ENCODE measurements around the gene KCNAB3. TPM values are rescaled to one million over a fixed set of nuclear protein-coding genes. Genes with fewer than 3 reads are reported as not detected.
"Not testable (repeated sequence)": the region's sequence is repeated elsewhere in the genome, so short reads cannot be mapped to it uniquely, and the experiment has no call there.

Gene KCNAB3
- polyA plus RNA-seq, 3 donors = 11.7 TPM; not detected in 2

GRCh38 chr17:7956228-7956965 lies 26.7 kb upstream of the KCNAB3 start:
- Mint-ChIP-seq H3K27ac (peak overlapping the region in 2 of 7 donors; percentile 5 to 30), H3K27me3 (ENCODE audit: low read depth in 3 of 3) (no peaks in the 10 kb centered on the region), H3K36me3 (peaks cover 0 to 2% of the 10 kb centered on the region in 2 donors), H3K9me3 (peaks cover 0 to under 1% (median 0%) of the 10 kb centered on the region in 7 donors), H3K4me1 (peaks cover 28% of the 10 kb centered on the region), H3K4me3 (no peak overlapping the region)
- no peak overlapping the region for H2AFZ ChIP-seq (ENCODE audit: insufficient read depth, low read depth, low read length, poor library complexity, severe bottlenecking)
- no peaks in the 10 kb centered on the region for H3K27me3 ChIP-seq (ENCODE audit: control insufficient read depth in 2 of 2, insufficient read depth in 2 of 2, low read length in 2 of 2)
- TF ChIP-seq, protein P1, sequence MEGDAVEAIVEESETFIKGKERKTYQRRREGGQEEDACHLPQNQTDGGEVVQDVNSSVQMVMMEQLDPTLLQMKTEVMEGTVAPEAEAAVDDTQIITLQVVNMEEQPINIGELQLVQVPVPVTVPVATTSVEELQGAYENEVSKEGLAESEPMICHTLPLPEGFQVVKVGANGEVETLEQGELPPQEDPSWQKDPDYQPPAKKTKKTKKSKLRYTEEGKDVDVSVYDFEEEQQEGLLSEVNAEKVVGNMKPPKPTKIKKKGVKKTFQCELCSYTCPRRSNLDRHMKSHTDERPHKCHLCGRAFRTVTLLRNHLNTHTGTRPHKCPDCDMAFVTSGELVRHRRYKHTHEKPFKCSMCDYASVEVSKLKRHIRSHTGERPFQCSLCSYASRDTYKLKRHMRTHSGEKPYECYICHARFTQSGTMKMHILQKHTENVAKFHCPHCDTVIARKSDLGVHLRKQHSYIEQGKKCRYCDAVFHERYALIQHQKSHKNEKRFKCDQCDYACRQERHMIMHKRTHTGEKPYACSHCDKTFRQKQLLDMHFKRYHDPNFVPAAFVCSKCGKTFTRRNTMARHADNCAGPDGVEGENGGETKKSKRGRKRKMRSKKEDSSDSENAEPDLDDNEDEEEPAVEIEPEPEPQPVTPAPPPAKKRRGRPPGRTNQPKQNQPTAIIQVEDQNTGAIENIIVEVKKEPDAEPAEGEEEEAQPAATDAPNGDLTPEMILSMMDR (IDR thresholded peaks at IDR 0.05) = no peak
- no peaks in the 10 kb centered on the region for H3K36me3 ChIP-seq (replicated peaks in 1 of 2; ENCODE audit: control insufficient read depth in 1 of 2, insufficient read depth in 2 of 2, low read length in 2 of 2)
- H3K9ac ChIP-seq (ENCODE audit: insufficient read depth, low read length, poor library complexity, severe bottlenecking) = no peak overlapping the region
- 100% methylated on average over 1 of the region's 11 CpGs for WGBS (ENCODE audit: insufficient coverage)
- H3K4me1 ChIP-seq (ENCODE audit: control insufficient read depth in 1 of 2, insufficient read depth in 2 of 2, low read length in 2 of 2) = peaks cover 6 to 18% of the 10 kb centered on the region in 2 donors
- no peaks in the 10 kb centered on the region for H3K79me2 ChIP-seq (ENCODE audit: insufficient read depth, low read length)
- peak in 1 of 3 donors; percentile 12 for DNase-seq
- no peak overlapping the region for H3K27ac ChIP-seq (ENCODE audit: low read depth in 1 of 2, low read length in 2 of 2)
- H3K4me3 ChIP-seq (replicated peaks in 1 of 3; ENCODE audit: low read depth in 2 of 3, low read length in 3 of 3) = no peak overlapping the region
- H3K4me2 ChIP-seq (replicated peaks; ENCODE audit: extremely low read depth, low read length, poor library complexity, severe bottlenecking) = no peak overlapping the region
- intact Hi-C loops (cut with micrococcal nuclease) = no loop called here
- no peaks in the 10 kb centered on the region for H4K20me1 ChIP-seq (ENCODE audit: insufficient read depth, low read length)
- H3K9me3 ChIP-seq (replicated peaks in 1 of 2; ENCODE audit: control insufficient read depth in 1 of 2, insufficient read depth in 1 of 2, low read length in 2 of 2) = no peaks in the 10 kb centered on the region

DNA sequence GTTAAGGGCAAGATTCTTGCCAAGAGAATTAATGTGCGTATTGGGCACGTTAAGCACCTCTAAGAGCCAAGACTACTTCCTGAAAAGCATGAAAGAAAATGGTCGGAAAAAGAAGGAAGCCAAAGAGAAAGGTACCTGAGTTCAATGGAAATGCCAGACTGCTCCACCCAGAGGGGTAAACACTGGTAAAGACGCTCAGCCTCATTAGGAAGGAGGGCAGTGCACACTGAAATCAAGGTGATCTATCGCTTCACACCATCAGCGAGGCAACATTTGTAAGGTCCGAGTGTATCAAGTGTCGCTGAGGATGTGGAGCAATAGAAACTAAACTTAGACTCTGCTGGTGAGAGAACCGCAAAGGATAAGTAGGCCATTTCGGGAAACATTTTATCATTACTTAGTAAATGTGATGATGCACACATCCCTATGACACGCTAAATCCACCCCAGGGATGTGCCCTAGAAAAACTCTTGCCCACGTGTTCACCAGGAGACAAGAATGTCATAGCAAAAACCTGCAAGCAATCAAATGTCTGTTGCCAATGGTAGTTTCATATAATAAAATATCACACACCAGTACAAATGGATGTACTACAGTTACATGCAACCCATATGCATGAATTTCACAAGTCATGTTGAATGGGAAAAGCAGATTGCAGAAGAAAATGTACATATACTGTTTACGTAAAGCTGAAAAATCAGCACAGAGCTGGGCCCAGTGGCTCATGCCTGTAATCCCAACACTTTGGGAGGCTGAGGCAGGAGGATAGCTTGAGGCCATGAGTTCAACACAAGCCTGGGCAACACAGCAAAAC lies 26.0 kb upstream of the KCNAB3 start:
- Histone ChIP-seq H3K4me1 (ENCODE audit: control insufficient read depth in 1 of 2, insufficient read depth in 2 of 2, low read length in 2 of 2) (peaks cover 6 to 18% of the 10 kb centered on the region in 2 donors), H4K20me1 (ENCODE audit: insufficient read depth, low read length) (no peaks in the 10 kb centered on the region), H2AFZ (ENCODE audit: insufficient read depth, low read depth, low read length, poor library complexity, severe bottlenecking) (no peak overlapping the region), H3K36me3 (replicated peaks in 1 of 2; ENCODE audit: control insufficient read depth in 1 of 2, insufficient read depth in 2 of 2, low read length in 2 of 2) (no peaks in the 10 kb centered on the region), H3K27ac (ENCODE audit: low read depth in 1 of 2, low read length in 2 of 2) (no peak overlapping the region), H3K79me2 (ENCODE audit: insufficient read depth, low read length) (no peaks in the 10 kb centered on the region), H3K4me3 (replicated peaks in 1 of 3; ENCODE audit: low read depth in 2 of 3, low read length in 3 of 3) (no peak overlapping the region), H3K9me3 (replicated peaks in 1 of 2; ENCODE audit: control insufficient read depth in 1 of 2, insufficient read depth in 1 of 2, low read length in 2 of 2) (no peaks in the 10 kb centered on the region), H3K9ac (ENCODE audit: insufficient read depth, low read length, poor library complexity, severe bottlenecking) (no peak overlapping the region), H3K4me2 (replicated peaks; ENCODE audit: extremely low read depth, low read length, poor library complexity, severe bottlenecking) (no peak overlapping the region), H3K27me3 (ENCODE audit: control insufficient read depth in 2 of 2, insufficient read depth in 2 of 2, low read length in 2 of 2) (no peaks in the 10 kb centered on the region)
- TF ChIP-seq, protein P1 (IDR thresholded peaks at IDR 0.05) = no peak
- Mint-ChIP-seq H3K4me3 (peak overlapping the region in 1 of 2 donors; percentile 38), H3K27ac (no peak overlapping the region), H3K4me1 (peaks cover 31% of the 10 kb centered on the region), H3K9me3 (peaks cover 0 to 1% (median 0%) of the 10 kb centered on the region in 7 donors), H3K36me3 (peaks cover 0 to 2% of the 10 kb centered on the region in 2 donors), H3K27me3 (ENCODE audit: low read depth in 3 of 3) (no peaks in the 10 kb centered on the region)
- intact Hi-C loops (cut with micrococcal nuclease) = no loop called here
- no peak for DNase-seq
- 63% methylated on average over 8 of the region's 13 CpGs for WGBS (ENCODE audit: insufficient coverage)

DNA sequence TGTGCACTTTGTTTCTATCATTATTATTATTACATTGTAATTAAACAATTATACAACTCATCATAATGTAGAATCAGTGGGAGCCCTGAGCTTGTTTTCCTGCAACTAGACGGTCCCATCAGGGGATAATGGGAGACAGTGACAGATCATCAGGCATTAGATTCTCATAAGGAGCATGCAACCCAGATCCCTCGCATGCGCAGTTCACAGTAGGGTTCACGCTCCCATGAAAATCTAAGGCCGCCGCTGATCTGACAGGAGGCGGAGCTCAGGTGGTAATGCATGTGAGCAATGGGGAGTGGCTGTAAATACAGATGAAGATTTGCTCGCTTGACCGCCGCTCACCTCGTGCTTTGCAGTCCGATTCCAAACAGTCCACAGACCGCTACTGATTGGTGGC lies 23.6 kb upstream of the KCNAB3 start:
- not testable (repeated sequence) for H3K27ac Mint-ChIP-seq

More for the DNA sequence above, 23.6 kb upstream of the KCNAB3 start:
- H3K4me3 Mint-ChIP-seq; H3K4me3 ChIP-seq (replicated peaks in 1 of 3; ENCODE audit: low read depth in 2 of 3, low read length in 3 of 3); intact Hi-C loops (cut with micrococcal nuclease); H3K27me3 Mint-ChIP-seq (ENCODE audit: low read depth in 3 of 3); H2AFZ ChIP-seq (ENCODE audit: insufficient read depth, low read depth, low read length, poor library complexity, severe bottlenecking); H3K27me3 ChIP-seq (ENCODE audit: control insufficient read depth in 2 of 2, insufficient read depth in 2 of 2, low read length in 2 of 2); DNase-seq; H3K9me3 ChIP-seq (replicated peaks in 1 of 2; ENCODE audit: control insufficient read depth in 1 of 2, insufficient read depth in 1 of 2, low read length in 2 of 2); H3K4me2 ChIP-seq (replicated peaks; ENCODE audit: extremely low read depth, low read length, poor library complexity, severe bottlenecking); H3K27ac ChIP-seq (ENCODE audit: low read depth in 1 of 2, low read length in 2 of 2); H3K4me1 ChIP-seq (ENCODE audit: control insufficient read depth in 1 of 2, insufficient read depth in 2 of 2, low read length in 2 of 2); H3K79me2 ChIP-seq (ENCODE audit: insufficient read depth, low read length); H3K9ac ChIP-seq (ENCODE audit: insufficient read depth, low read length, poor library complexity, severe bottlenecking); H3K9me3 Mint-ChIP-seq; H4K20me1 ChIP-seq (ENCODE audit: insufficient read depth, low read length): not testable (repeated sequence)
- H3K36me3 Mint-ChIP-seq = peaks cover 21 to 22% of the 10 kb centered on the region in 2 donors
- H3K36me3 ChIP-seq (replicated peaks in 1 of 2; ENCODE audit: control insufficient read depth in 1 of 2, insufficient read depth in 2 of 2, low read length in 2 of 2) = peaks cover 16 to 19% of the 10 kb centered on the region in 2 donors
- H3K4me1 Mint-ChIP-seq = peaks cover 21% of the 10 kb centered on the region
- WGBS (ENCODE audit: insufficient coverage) = 97% methylated on average over 12 of the region's 13 CpGs

Data from CD14-positive monocyte (primary cell).